ENCODE measurements around the gene EIF3B.
"Not testable (repeated sequence)": the region's sequence is repeated elsewhere in the genome, so short reads cannot be mapped to it uniquely, and the experiment has no call there.

The EIF3B gene

DNA sequence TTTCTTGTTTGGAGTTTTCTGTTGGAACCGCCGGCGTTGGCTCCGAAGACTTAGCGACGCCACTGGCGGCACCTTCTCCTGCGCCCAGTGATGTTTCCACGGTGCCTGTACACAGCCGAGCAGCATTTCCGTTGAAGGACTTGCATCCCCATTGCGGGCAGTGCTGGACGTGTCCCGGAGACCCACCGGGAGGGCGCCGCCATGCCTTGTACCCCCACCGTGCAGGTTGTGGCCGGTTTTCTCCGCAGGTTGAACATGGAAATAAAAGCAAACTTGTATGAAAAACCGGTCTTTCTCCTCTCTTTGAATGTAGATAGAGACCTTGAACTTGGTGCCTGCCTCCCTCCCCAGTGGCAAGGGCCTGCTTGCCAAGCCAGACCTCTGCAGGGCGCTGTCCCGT is 25.8 kb downstream of the EIF3B start:
- Mint-ChIP-seq H3K4me3 (no peak overlapping the region), H3K27ac (no peak overlapping the region), H3K9me3 (no peaks in the 10 kb centered on the region), H3K36me3 (peaks cover 20% of the 10 kb centered on the region), H3K4me1 (no peaks in the 10 kb centered on the region), H3K27me3 (no peaks in the 10 kb centered on the region)

DNA sequence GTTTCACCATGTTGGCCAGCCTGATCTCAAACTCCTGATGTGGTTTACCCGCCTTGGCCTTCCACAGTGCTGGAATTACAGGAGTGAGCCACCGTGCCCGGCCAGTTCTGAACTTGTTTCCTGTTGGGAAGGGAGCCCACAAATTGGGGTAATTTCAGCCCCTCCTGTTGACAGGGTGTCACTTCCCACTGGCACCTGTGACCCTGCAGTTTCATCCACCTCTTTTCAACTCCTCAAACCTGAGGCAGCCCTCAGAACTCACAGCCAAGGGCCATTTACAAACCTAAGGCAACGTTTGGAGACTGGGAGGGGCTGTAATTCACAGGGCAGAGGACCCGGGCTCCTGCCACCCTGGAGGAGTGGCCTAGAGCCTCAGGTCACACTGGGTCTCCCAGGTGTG is 26.6 kb downstream of the EIF3B start:
- Mint-ChIP-seq H3K36me3 (peaks cover 19% of the 10 kb centered on the region), H3K4me3 (no peak overlapping the region)

DNA sequence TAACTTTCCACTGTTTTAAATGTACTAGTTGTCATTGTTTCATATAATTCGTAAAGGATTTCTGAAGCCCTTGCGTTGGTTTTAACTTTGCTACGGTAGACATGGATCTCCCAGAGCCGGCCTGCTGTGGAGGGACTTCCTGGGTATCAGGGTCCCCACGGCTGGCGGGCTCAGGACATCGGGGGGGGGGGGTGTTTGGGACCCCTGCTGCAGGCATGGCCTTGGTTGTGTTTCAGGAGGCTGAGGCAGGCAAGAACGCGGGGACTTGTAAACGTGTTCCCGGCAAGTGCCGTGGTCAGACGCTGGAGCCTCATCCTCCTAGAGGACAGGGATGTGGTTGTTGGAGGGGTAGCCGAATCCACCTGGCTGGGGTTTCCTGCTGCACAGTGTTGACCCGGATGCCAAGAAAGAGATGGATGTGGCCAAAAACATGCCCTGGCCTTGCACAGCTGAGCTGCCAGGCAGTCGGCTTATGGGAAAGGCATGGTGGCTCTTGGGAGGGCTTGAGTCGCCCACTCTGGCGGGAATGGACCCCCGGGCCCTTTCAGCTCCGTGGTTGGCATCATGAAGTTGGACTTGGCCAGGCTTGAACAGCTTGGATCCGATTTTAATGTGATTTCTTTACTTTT is 27.4 kb downstream of the EIF3B start:
- H3K4me3 Mint-ChIP-seq: no peak overlapping the region
- H3K9me3 Mint-ChIP-seq: no peaks in the 10 kb centered on the region
- no peaks in the 10 kb centered on the region for H3K27me3 Mint-ChIP-seq
- H3K4me1 Mint-ChIP-seq: no peaks in the 10 kb centered on the region
- no peak overlapping the region for H3K27ac Mint-ChIP-seq
- peaks cover 16% of the 10 kb centered on the region for H3K36me3 Mint-ChIP-seq

More for the DNA sequence above, 26.6 kb downstream of the EIF3B start:
- Mint-ChIP-seq H3K27me3 (no peaks in the 10 kb centered on the region), H3K9me3 (no peaks in the 10 kb centered on the region), H3K27ac (no peak overlapping the region), H3K4me1 (no peaks in the 10 kb centered on the region)

DNA sequence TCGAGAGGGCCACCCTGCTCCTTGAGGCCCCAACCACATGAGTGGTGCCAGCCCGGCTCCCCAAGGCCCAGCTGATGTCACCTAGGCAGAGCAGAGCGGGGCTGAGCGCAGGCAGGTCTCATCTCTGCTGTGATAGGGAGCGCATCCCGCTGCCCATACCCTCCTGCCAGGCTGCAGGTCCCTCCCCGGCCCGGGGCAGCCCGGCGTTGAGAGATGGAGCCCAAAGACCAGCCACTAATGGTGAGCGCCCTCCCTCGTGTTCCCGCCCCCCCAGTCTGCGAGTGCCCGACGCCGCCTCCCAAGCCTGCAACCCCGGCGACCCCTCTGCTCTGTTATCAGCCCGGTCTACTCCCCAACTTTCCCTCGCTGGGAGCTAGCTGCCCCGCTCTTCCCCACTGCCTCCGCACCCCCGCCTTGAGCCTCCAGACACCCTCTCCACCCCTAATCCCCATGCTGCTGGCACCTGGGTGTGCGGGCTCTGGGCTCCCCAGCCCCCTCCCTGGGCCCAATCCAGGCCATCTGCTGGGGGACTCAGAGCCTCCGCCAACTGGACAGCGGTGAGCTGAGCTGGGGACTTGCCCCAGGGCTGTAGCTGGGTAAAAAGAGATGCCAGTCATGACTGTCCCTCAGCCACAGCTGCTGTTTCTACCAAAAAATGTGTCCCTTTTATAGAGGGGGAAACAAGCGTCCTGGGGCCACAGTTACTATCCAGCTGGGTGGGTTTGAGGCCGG is 29.1 kb downstream of the EIF3B start:
- no peak overlapping the region for H3K27ac Mint-ChIP-seq
- H3K4me3 Mint-ChIP-seq: no peak overlapping the region
- H3K4me1 Mint-ChIP-seq: no peaks in the 10 kb centered on the region
- H3K27me3 Mint-ChIP-seq: no peaks in the 10 kb centered on the region
- H3K36me3 Mint-ChIP-seq: peaks cover 10% of the 10 kb centered on the region
- H3K9me3 Mint-ChIP-seq: no peaks in the 10 kb centered on the region

DNA sequence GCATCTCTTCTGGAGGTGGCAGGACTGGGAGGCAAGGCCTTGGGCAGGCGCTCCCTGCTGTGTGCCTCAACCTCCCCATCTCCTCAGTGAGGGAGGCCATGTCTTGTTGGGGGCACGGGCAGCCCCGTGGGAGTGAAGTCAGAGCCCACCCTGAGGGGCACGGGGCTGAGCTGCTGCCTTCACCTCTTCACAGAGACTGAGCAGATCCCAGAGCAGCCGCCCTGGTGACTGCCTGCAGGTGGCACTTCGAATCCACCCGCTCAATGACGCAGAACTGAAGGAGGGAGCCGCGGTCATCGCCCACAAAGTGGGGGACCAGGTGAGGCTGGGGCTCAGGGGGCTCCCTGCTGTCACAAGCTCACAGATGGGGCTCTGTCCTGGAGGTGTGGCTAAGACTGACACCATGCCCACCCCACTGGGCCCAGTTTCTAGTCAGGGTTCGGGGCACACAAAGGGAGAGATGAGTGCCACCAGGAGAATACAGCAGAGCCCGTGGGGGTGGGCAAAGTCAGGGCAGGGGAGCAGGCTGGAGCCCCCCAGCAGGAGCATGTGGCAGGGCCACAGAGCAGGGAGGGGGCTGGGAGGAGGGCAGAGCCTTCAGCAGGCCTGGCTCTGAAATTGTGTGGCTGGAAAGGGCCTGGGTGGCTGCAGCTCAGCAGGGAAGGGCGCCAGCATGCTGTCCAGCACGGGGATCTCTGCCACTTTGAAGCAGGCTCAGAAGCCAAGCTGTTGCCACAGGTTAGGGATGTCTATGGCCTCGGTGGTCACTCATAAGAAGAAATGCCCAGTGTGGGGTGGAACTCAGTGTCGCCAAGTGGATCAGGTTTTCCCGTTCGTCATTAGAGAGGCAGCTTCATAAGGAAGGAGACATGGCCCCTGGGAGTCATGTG is 30.0 kb downstream of the EIF3B start:
- no peak overlapping the region for H3K4me3 Mint-ChIP-seq
- H3K27me3 Mint-ChIP-seq: no peaks in the 10 kb centered on the region
- no peaks in the 10 kb centered on the region for H3K4me1 Mint-ChIP-seq
- H3K27ac Mint-ChIP-seq: no peak overlapping the region
- peaks cover 9% of the 10 kb centered on the region for H3K36me3 Mint-ChIP-seq
- H3K9me3 Mint-ChIP-seq: no peaks in the 10 kb centered on the region

DNA sequence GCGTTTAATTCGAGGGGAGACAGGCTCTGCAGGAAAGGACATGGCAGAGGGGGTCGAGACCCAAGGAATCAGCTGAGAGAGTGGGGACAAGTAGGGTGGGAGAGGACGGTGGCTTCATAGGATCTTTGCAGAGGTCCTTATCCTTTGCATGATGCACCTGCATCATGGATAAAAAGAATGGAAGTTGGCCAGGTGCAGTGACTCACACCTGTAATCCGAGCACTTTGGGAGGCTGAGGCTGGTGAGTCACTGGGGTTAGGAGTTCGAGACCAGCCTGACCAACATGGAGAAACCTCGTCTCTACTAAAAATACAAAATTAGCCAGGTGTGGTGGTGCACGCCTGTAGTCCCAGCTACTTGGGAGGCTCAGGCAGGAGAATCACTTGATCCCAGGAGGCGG is 31.5 kb downstream of the EIF3B start:
- not testable (repeated sequence) for H3K4me1 Mint-ChIP-seq, H3K4me3 Mint-ChIP-seq, H3K27ac Mint-ChIP-seq, H3K27me3 Mint-ChIP-seq, H3K36me3 Mint-ChIP-seq, H3K9me3 Mint-ChIP-seq

DNA sequence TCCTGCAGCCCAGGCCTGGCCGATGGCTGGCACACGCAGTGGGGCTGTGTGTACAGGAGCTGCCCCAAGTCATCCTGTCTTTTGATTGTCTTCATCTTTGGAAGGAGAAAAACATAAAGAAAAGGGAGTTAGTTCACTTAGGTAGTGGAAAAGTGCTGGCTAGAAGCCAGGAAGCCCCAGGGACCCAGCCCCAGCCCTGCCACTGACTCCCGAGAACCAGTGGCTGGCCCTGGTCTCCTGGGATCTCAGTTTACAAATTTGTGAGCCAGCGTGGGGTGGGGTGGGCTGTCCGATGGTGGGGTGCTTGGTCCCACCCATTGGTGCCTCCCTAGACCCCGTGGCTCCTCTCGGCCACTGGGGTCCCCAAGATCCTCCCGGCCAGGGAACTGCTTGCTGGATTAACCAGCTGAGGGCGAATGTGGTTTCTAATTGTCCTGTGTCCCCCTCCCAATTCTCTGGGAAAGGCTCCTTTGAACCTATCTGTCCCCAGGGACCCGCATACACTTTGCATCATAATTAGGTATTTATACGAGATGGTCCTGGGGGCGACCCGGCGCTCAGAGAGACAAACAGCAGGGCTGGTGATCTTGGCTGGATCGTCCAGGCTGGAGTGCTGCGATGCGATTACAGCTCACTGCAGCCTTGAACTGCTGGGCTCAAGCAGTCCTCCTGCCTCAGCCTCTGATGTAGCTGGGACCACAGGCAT is 32.5 kb downstream of the EIF3B start:
- Mint-ChIP-seq H3K4me1 (no peaks in the 10 kb centered on the region), H3K27me3 (no peaks in the 10 kb centered on the region), H3K9me3 (no peaks in the 10 kb centered on the region), H3K36me3 (no peaks in the 10 kb centered on the region), H3K4me3 (no peak overlapping the region), H3K27ac (no peak overlapping the region)

DNA sequence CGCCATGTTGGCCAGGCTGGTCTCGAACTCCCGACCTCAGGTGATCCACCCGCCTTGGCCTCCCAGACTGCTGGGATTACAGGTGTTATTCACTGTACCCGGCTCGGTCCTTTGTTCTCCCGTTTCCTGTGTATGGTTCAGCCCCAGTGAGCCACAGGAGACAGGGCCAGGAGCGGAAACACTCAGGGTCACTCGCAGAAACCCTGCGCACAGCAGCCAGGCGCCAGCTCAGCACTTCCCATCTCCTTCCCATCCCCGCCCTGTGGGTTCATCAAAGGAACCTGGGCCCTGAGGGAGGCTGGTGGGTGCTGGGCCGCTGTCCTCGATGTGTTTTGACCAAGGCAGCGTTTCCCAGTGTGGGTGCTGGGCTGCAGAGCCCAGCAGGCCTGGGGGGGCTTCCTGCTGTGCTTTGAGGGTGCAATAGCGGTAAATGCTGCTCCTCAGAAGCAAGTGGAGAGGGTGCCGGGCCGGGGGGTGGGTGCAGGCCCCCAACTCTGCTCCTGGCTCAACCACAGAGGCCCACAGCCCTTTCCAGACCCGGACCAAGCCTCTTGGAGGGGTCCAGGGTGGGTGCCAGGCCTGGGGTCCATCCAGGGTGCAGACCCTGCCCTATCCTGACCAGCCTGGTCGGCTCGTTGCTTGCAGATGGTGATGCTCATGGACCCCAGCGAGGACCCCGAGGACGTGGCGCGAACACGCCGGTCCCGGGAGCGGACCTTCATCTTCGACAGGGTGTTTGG is 33.4 kb downstream of the EIF3B start:
- Mint-ChIP-seq H3K27ac (no peak overlapping the region), H3K4me1 (no peaks in the 10 kb centered on the region)

DNA sequence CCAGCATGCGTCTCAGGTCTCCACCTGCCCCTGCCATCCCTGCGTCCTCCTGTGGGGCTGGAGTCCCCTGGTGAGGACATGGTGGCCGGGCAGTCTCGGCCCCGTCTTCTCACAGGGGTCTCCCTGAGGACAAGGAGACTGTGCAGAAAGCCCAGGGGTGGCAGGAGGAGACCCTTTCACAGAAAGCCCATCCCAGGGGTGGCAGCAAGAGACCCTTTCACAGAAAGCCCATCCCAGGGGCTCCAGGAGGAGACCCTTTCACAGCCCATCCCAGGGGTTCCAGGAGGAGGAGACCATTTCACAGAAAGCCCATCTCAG is 34.0 kb downstream of the EIF3B start:
- Mint-ChIP-seq H3K27ac (no peak overlapping the region), H3K9me3 (no peaks in the 10 kb centered on the region), H3K36me3 (no peaks in the 10 kb centered on the region), H3K4me3 (no peak overlapping the region), H3K27me3 (no peaks in the 10 kb centered on the region), H3K4me1 (no peaks in the 10 kb centered on the region)

More for the DNA sequence above, 33.4 kb downstream of the EIF3B start:
- Mint-ChIP-seq H3K36me3 (no peaks in the 10 kb centered on the region), H3K4me3 (no peak overlapping the region), H3K27me3 (no peaks in the 10 kb centered on the region), H3K9me3 (no peaks in the 10 kb centered on the region)

DNA sequence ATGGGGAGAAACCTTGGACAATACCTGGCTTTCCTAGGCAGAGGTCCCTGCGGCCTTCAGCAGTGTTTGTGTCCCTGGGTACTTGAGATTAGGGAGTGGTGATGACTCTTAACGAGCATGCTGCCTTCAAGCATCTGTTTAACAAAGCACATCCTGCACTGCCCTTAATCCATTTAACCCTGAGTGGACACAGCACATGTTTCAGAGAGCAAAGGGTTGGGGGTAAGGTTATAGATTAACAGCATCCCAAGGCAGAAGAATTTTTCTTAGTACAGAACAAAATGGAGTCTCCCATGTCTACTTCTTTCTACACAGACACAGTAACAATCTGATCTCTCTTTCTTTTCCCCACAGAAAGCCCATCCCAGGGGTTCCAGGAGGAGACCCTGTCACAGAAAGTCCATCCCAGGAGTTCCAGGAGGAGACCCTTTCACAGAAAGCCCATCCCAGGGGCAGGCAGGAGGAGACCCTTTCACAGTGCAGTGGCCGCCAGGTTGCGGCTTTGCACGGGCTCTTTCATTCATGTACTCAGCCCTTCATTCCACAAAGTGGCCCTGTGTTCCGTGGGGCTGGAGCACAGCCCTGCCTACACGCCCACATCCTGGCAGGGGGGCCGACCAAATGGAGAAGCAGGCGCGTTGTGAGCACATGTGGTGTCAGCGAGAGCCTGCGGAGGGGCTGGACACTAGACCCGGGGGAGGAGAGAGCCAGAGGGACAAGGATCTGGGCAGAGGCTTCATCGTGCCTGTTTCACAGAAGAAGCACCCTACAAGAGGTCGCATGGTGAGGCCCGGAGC is 35.6 kb downstream of the EIF3B start:
- H3K27me3 Mint-ChIP-seq, H3K4me3 Mint-ChIP-seq, H3K27ac Mint-ChIP-seq, H3K36me3 Mint-ChIP-seq, H3K4me1 Mint-ChIP-seq, H3K9me3 Mint-ChIP-seq: not testable (repeated sequence)

DNA sequence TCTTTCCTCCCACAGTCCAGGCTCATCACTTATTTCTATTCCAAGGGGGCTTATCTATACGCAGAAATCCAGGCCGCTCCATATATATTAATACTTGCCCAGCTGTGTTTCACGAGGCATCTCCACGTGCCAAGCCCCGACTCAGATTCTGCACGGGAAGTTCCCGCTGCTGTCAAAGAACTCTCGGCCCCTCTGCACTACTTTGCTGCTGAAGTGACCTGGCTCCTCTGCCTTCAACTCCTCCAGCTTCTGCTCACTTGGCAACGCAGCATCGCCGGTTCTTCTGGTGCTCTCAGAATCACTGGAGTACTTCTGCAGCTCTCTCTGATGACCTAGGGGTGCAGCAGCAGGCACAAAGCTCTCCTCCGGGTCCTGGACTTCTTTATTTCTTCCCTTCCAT is 39.1 kb downstream of the EIF3B start:
- H3K27ac Mint-ChIP-seq: no peak overlapping the region

DNA sequence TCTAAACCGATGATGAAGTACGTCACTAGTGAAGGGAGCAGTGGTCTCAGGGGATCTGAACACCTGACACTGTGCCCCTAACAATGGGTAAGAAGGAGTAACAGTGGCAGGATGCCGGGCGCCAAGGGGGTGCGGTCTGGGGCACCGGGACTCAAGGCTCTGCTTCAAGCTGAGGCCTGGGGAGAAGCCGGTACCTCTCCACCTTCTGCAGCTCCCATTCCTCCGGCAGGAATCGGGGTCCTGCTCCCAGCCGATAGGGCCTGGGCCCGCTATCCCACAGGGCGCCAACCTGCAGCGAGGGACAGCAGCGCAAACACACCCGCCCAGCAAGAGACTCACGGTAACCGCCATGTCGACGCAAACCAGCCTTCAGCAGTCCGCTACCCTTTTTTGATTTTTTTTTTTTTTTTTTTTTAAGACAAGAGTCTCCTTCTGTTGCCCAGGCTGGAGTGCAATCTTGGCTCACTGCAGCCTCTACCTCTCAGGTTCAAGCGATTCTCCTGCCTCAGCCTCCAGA is 40.0 kb downstream of the EIF3B start:
- H3K27ac Mint-ChIP-seq: no peak overlapping the region
- H3K27me3 Mint-ChIP-seq: no peaks in the 10 kb centered on the region
- H3K4me1 Mint-ChIP-seq: peaks cover 3% of the 10 kb centered on the region

More for the DNA sequence above, 39.1 kb downstream of the EIF3B start:
- Mint-ChIP-seq H3K36me3 (no peaks in the 10 kb centered on the region), H3K4me3 (no peak overlapping the region), H3K9me3 (no peaks in the 10 kb centered on the region), H3K27me3 (no peaks in the 10 kb centered on the region), H3K4me1 (no peaks in the 10 kb centered on the region)

DNA sequence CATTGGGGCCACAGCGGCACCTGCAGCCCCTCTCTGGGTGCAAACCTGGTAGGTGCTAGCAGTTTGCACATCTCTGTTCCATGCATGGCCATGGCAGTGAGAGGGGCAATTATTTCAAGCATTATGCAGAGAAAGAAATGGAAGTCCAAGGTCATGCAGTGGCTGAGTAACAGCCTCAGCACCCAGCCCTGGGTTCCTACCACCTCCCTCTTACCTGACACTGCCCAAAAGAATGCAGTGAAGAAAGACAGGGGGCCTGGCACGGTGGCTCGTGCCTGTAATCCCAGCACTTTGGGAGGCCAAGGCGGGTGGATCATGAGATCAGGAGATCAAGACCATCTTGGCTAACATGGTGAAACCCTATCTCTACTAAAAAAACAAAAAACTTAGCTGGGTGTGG is 43.9 kb downstream of the EIF3B start:
- Mint-ChIP-seq H3K36me3 (no peaks in the 10 kb centered on the region), H3K27me3 (no peaks in the 10 kb centered on the region), H3K9me3 (no peaks in the 10 kb centered on the region), H3K4me3 (no peak overlapping the region), H3K4me1 (peaks cover 19% of the 10 kb centered on the region), H3K27ac (no peak overlapping the region)

More for the DNA sequence above, 40.0 kb downstream of the EIF3B start:
- Mint-ChIP-seq H3K9me3 (no peaks in the 10 kb centered on the region), H3K4me3 (no peak overlapping the region), H3K36me3 (no peaks in the 10 kb centered on the region)

DNA sequence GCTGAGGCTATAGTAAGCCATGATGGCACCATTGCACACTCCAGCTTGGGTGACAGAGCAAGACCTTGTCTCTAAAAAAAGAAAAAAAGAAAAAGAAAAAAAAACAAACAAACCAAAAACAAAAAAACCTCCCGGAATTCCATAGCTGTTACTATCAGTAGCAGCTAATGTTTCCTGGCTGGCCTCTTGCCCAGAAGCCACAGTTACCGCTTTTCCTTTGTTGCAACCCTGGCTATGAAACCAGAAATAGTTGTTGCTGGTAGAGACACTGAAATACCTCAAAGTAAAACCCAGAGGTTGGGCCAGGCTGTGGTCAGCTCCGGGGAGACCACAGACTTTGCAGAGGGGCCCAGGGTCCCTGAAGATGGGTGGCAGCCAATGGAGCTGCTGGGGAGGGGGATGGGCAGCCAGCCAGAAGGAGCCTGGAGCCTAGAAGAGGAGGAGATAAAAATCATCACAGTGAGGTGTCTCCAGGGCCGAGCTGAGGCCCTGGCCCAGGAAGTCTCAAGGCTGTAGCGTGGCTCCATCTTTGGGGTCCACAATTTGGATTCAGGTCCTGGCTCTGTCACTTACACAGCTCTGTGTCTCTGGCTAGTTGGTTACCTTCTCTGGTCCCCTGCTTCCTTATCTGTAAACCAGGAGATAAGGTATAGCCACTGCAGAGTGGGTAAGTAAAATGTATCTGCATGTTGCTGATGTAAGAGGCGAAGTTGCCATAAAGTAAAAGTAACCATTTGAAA is 45.4 kb downstream of the EIF3B start:
- no peaks in the 10 kb centered on the region for H3K9me3 Mint-ChIP-seq
- H3K27ac Mint-ChIP-seq: peak overlapping the region; percentile 70
- H3K36me3 Mint-ChIP-seq: no peaks in the 10 kb centered on the region
- H3K27me3 Mint-ChIP-seq: no peaks in the 10 kb centered on the region
- H3K4me1 Mint-ChIP-seq: peaks cover 27% of the 10 kb centered on the region
- no peak overlapping the region for H3K4me3 Mint-ChIP-seq

Measured in activated naive CD4-positive, alpha-beta T cell treated with anti-CD3 and anti-CD28 coated beads, Interleukin-2, amount 50 U/mL, for 24 hours (primary cell).